Dedifferentiated amniotic fluid mesenchymal stem cell (primary cell): ENCODE data around the gene RNF183.
"Not testable (repeated sequence)": the region's sequence is repeated elsewhere in the genome, so short reads cannot be mapped to it uniquely, and the experiment has no call there.

Source experiments
- DNase-seq: peaks from one replicate; pipeline ENCODE4 v3.0.0-alpha.2; 2016; ENCODE audit errors: extremely low spot score

RNF183 gene

GRCh38 chr9:113274474-113275156 lies 28.6 kb downstream of the RNF183 start:
- DNase-seq, result peak; percentile 67

GRCh38 chr9:113269871-113270270 lies 33.3 kb downstream of the RNF183 start:
- DNase-seq, result no peak

- no peak for DNase-seq
These were observed 33.8 kb downstream of the RNF183 start for GRCh38 chr9:113269355-113269754.

GRCh38 chr9:113267911-113268566 lies 35.1 kb downstream of the RNF183 start:
- DNase-seq, result no peak

- DNase-seq, result no peak
These were observed 37.0 kb downstream of the RNF183 start for GRCh38 chr9:113266174-113266573.

GRCh38 chr9:113261917-113262671 lies 41.1 kb downstream of the RNF183 start:
- DNase-seq, result no peak

- no peak for DNase-seq
These were observed 44.9 kb downstream of the RNF183 start for GRCh38 chr9:113258282-113258681.

GRCh38 chr9:113257863-113258262 lies 45.3 kb downstream of the RNF183 start:
- no peak for DNase-seq

- DNase-seq, result no peak
These were observed 47.7 kb downstream of the RNF183 start for GRCh38 chr9:113255438-113255837.

GRCh38 chr9:113254991-113255390 lies 48.2 kb downstream of the RNF183 start:
- DNase-seq, result no peak

GRCh38 chr9:113250807-113251206 lies 52.4 kb downstream of the RNF183 start:
- DNase-seq, result no peak

GRCh38 chr9:113249661-113250060 lies 53.5 kb downstream of the RNF183 start:
- DNase-seq, result not testable (repeated sequence)

- DNase-seq, result no peak
These were observed 55.5 kb downstream of the RNF183 start for GRCh38 chr9:113247640-113248039.
